ENCODE results near the gene SENP1. TPM values are rescaled to one million over a fixed set of nuclear protein-coding genes. Genes with fewer than 3 reads are reported as not detected.

SENP1 gene
- total and polyA plus RNA-seq, 2 donors (not counting 3 experiments of a cell fraction or from before 2014, with no cell fraction given) = 9.9 to 20.5 TPM

DNA sequence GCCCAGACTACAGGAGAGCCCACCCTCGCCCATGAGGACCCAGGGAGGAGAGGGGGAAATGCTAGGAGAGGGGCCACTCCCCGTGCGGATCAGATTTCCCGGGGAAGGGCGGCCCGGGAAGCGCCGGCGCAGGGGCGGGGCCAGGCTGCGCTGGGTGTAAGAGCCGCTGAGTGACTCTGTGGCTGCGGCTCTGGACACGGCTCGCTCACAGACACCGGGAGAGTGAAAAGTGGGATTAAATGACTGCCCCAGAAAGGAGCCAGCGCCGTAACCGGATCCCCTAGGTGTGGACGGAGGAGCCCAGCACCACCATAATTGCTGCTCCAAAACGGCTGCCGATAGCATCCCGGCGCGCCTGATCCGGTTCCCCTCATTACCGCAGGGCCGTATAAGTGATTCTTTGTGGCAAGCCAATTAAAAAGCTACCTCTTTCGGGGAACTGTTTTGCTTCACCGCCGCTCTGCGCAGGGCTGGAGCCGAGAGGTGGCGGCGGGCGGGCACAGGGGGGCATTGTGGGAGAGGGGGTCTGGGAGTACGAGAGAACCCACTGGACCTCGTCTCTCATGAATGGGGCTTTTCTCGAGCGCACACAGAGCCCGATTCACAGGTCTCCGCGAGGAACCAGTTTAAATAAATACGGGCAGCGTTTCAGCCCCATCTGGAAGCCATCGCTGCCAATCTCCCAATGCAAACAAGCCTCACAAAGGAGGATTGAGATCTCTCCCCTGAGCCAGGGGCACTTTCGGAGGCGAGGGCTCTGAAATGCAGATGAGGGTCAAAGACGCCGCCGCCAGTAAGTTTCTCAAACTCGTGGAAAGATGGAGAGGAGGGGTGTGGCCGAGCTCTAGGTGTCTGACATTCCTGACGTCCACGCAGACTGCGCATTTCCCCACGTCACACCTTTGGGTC, 104.1 kb downstream of the SENP1 start:
- Histone ChIP-seq H2AFZ (ENCODE audit: low read depth, low read length) (peak overlapping the region; percentile 96), H3K4me1 (ENCODE audit: control insufficient read depth, extremely low read depth, insufficient read depth, low read length) (peaks cover 24% of the 10 kb centered on the region), H3K4me3 (replicated peaks in 1 of 3; ENCODE audit: insufficient read depth in 1 of 3, low read depth in 1 of 3, low read length in 3 of 3) (peak overlapping the region; percentile 34 to 66 (median 61)), H3K36me3 (ENCODE audit: control insufficient read depth in 2 of 2, extremely low read depth in 1 of 2, insufficient read depth in 2 of 2, low read length in 2 of 2) (no peaks in the 10 kb centered on the region), H3K9me3 (replicated peaks; ENCODE audit: control insufficient read depth, insufficient read depth, low read length) (no peaks in the 10 kb centered on the region), H3K79me2 (ENCODE audit: control insufficient read depth, insufficient read depth, low read length) (no peaks in the 10 kb centered on the region), H3K27ac (ENCODE audit: insufficient read depth, low read depth, low read length) (no peak overlapping the region), H3K9ac (replicated peaks; ENCODE audit: extremely low read depth, insufficient read depth, low read length) (no peak overlapping the region), H3K9me1 (replicated peaks; ENCODE audit: control insufficient read depth, extremely low read depth, insufficient read depth, low read length) (no peaks in the 10 kb centered on the region), H3K27me3 (ENCODE audit: control insufficient read depth in 2 of 2, insufficient read depth in 2 of 2, low read length in 2 of 2) (peaks cover 75 to 93% of the 10 kb centered on the region in 2 experiments), H3K4me2 (ENCODE audit: insufficient read depth, low read length) (peak overlapping the region; percentile 90), H4K20me1 (replicated peaks; ENCODE audit: control insufficient read depth, extremely low read depth, insufficient read depth, low read length) (no peaks in the 10 kb centered on the region)
- no TSS peak for BruUV-seq (replicated peaks)
- ChIA-PET CTCF (interaction anchor here (1.0 to 1.5 kb wide), 5 partner anchors 38 to 163 kb away, joined by 3 to 4 read pairs (median 3); partner anchors contain the start of genes ASB8 and TMEM106C), POLR2A (interaction anchor here (0.5 kb wide), 1 partner anchor 11 kb away, joined by 3 read pairs; no protein-coding TSS in a partner anchor)
- TF ChIP-seq, protein P1, sequence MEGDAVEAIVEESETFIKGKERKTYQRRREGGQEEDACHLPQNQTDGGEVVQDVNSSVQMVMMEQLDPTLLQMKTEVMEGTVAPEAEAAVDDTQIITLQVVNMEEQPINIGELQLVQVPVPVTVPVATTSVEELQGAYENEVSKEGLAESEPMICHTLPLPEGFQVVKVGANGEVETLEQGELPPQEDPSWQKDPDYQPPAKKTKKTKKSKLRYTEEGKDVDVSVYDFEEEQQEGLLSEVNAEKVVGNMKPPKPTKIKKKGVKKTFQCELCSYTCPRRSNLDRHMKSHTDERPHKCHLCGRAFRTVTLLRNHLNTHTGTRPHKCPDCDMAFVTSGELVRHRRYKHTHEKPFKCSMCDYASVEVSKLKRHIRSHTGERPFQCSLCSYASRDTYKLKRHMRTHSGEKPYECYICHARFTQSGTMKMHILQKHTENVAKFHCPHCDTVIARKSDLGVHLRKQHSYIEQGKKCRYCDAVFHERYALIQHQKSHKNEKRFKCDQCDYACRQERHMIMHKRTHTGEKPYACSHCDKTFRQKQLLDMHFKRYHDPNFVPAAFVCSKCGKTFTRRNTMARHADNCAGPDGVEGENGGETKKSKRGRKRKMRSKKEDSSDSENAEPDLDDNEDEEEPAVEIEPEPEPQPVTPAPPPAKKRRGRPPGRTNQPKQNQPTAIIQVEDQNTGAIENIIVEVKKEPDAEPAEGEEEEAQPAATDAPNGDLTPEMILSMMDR (IDR thresholded peaks at IDR 0.05; ENCODE audit: extremely low read depth in 1 of 2, insufficient read depth in 1 of 2, low read depth in 1 of 2, low read length in 2 of 2) = no peak
- TF ChIP-seq POLR2AphosphoS5 (IDR thresholded peaks at IDR 0.05; ENCODE audit: insufficient read depth, low read depth, low read length) (no peak), JUN (IDR thresholded peaks at IDR 0.05; ENCODE audit: borderline replicate concordance, insufficient read depth, insufficient read length, low read depth) (no peak), EZH2 (IDR thresholded peaks at IDR 0.05; ENCODE audit: borderline replicate concordance, low read depth, low read length, severe bottlenecking) (no peak), POLR2A (IDR thresholded peaks at IDR 0.05; ENCODE audit: low read depth, low read length) (no peak), FOS (IDR thresholded peaks at IDR 0.05; ENCODE audit: borderline replicate concordance, insufficient read depth, low read length) (no peak), MYC (IDR thresholded peaks at IDR 0.05; ENCODE audit: low read depth, low read length) (no peak), GATA2 (IDR thresholded peaks at IDR 0.05; ENCODE audit: insufficient read depth, insufficient read length, low read depth, low read length) (no peak)
- TF ChIP-seq, protein P2, sequence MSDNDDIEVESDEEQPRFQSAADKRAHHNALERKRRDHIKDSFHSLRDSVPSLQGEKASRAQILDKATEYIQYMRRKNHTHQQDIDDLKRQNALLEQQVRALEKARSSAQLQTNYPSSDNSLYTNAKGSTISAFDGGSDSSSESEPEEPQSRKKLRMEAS (IDR thresholded peaks at IDR 0.05; ENCODE audit: insufficient read depth, insufficient read length) = no peak
- FAIRE-seq (no peak), DNase-seq (ENCODE audit: low read depth, low spot score) (peak; percentile 39)
- intact Hi-C loops (cut with micrococcal nuclease) (loop anchor here (5.0 kb wide), 4 partner anchors 39 to 196 kb away; partner anchors contain the start of genes SENP1 and TMEM106C), dilution Hi-C loops (cut with MboI; ENCODE audit: extremely low pct_ligation_motif_present, low sequenced_read_pairs) (no loop called here)
